Measurements from ENCODE around the gene CTBP2.

The CTBP2 gene

GRCh38 chr10:125080984-125081383 is 79.4 kb downstream of the CTBP2 start:
- no peak for DNase-seq (ENCODE audit: low read depth)
- no peak for TF ChIP-seq CTCF (conservative IDR thresholded peaks at IDR 0.05; ENCODE audit: control insufficient read depth, insufficient read depth, low read depth, low read length)
- no peak overlapping the region for H3K4me3 ChIP-seq (ENCODE audit: control insufficient read depth, low read depth, low read length)

- no peak for TF ChIP-seq CTCF (conservative IDR thresholded peaks at IDR 0.05; ENCODE audit: control insufficient read depth, insufficient read depth, low read depth, low read length)
- no peak for DNase-seq (ENCODE audit: low read depth)
- H3K4me3 ChIP-seq (ENCODE audit: control insufficient read depth, low read depth, low read length): no peak overlapping the region
These were observed 80.1 kb downstream of the CTBP2 start for GRCh38 chr10:125080296-125080695.

GRCh38 chr10:125079091-125079600 is 81.2 kb downstream of the CTBP2 start:
- TF ChIP-seq CTCF (conservative IDR thresholded peaks at IDR 0.05; ENCODE audit: control insufficient read depth, insufficient read depth, low read depth, low read length): no peak
- H3K4me3 ChIP-seq (ENCODE audit: control insufficient read depth, low read depth, low read length): no peak overlapping the region
- DNase-seq (ENCODE audit: low read depth): no peak

GRCh38 chr10:125076891-125077541 is 83.3 kb downstream of the CTBP2 start:
- no peak for TF ChIP-seq CTCF (conservative IDR thresholded peaks at IDR 0.05; ENCODE audit: control insufficient read depth, insufficient read depth, low read depth, low read length)
- DNase-seq (ENCODE audit: low read depth): no peak
- H3K4me3 ChIP-seq (ENCODE audit: control insufficient read depth, low read depth, low read length): no peak overlapping the region

- TF ChIP-seq CTCF (conservative IDR thresholded peaks at IDR 0.05; ENCODE audit: control insufficient read depth, insufficient read depth, low read depth, low read length): no peak
- DNase-seq (ENCODE audit: low read depth): no peak
- no peak overlapping the region for H3K4me3 ChIP-seq (ENCODE audit: control insufficient read depth, low read depth, low read length)
These were observed 84.1 kb downstream of the CTBP2 start for GRCh38 chr10:125076121-125076825.

GRCh38 chr10:125073996-125074395 is 86.4 kb downstream of the CTBP2 start:
- TF ChIP-seq CTCF (conservative IDR thresholded peaks at IDR 0.05; ENCODE audit: control insufficient read depth, insufficient read depth, low read depth, low read length): no peak
- no peak for DNase-seq (ENCODE audit: low read depth)

More at GRCh38 chr10:125073996-125074395, 86.4 kb downstream of the CTBP2 start:
- H3K4me3 ChIP-seq (ENCODE audit: control insufficient read depth, low read depth, low read length): no peak overlapping the region

Measured in fibroblast of mammary gland (primary cell).